MM.1S (cell line): ENCODE results near the gene TNIP3.
A peak's percentile ranks its signal among the peaks of the same experiment; 100 is the strongest.

Experiments used
- DNase-seq: peaks from one replicate; pipeline ENCODE4 v3.0.0-alpha.2; 2015
- H2AFZ ChIP-seq: fragments of 300-600 bp; sonication (generic); 2 replicates; pipeline ENCODE4 v1.6.0; 2016; ENCODE audit warnings: antibody characterized with exemption, low read length
- H3F3A ChIP-seq: fragments of 300-600 bp; sonication (generic); 2 replicates; pipeline ENCODE4 v1.6.1; 2016; ENCODE audit warnings: mild to moderate bottlenecking, antibody characterized with exemption, low read length, moderate library complexity, mixed read lengths; ENCODE audit not compliant: insufficient read depth
- H3K27ac ChIP-seq: fragments of 300-600 bp; sonication (generic); 2 replicates; pipeline ENCODE4 v1.5.1; 2016; ENCODE audit warnings: mild to moderate bottlenecking, low read length
- H3K27me3 ChIP-seq: fragments of 300-600 bp; sonication (generic); replicated peaks from 2 replicates; pipeline ENCODE4 v1.6.0; 2016; ENCODE audit warnings: low read length; ENCODE audit not compliant: insufficient read depth
- H3K36me3 ChIP-seq: fragments of 300-600 bp; sonication (generic); replicated peaks from 2 replicates; pipeline ENCODE4 v1.6.1; 2016; ENCODE audit warnings: mild to moderate bottlenecking, low read length, mixed read lengths; ENCODE audit not compliant: insufficient read depth
- H3K4me1 ChIP-seq: fragments of 300-600 bp; sonication (generic); 2 replicates; pipeline ENCODE4 v1.6.1; 2016; ENCODE audit warnings: low read length, mixed read lengths
- H3K4me2 ChIP-seq: fragments of 300-600 bp; sonication (generic); 2 replicates; pipeline ENCODE4 v1.6.0; 2016; ENCODE audit warnings: low read depth, low read length
- H3K4me3 ChIP-seq: fragments of 300-600 bp; sonication (generic); 2 replicates; pipeline ENCODE4 v1.5.1; 2016; ENCODE audit warnings: low read length, mixed read lengths
- H3K79me2 ChIP-seq: fragments of 300-600 bp; sonication (generic); 2 replicates; pipeline ENCODE4 v1.6.1; 2016; ENCODE audit warnings: mixed run types, low read length, mixed read lengths
- H3K9ac ChIP-seq: fragments of 300-600 bp; sonication (generic); 2 replicates; pipeline ENCODE4 v1.6.1; 2016; ENCODE audit warnings: low read length, mixed read lengths
- H3K9me2 ChIP-seq: fragments of 300-600 bp; sonication (generic); replicated peaks from 2 replicates; pipeline ENCODE4 v1.6.1; 2016; ENCODE audit warnings: mild to moderate bottlenecking, low read length, mixed read lengths; ENCODE audit not compliant: insufficient read depth
- H3K9me3 ChIP-seq: fragments of 300-600 bp; sonication (generic); replicated peaks from 2 replicates; pipeline ENCODE4 v1.6.1; 2016; ENCODE audit warnings: mild to moderate bottlenecking, low read length, mixed read lengths; ENCODE audit not compliant: insufficient read depth
- H4K20me1 ChIP-seq: fragments of 300-600 bp; sonication (generic); 2 replicates; pipeline ENCODE4 v1.6.1; 2016; ENCODE audit warnings: mild to moderate bottlenecking, low read length, moderate library complexity, mixed read lengths; ENCODE audit not compliant: insufficient read depth
- EZH2 ChIP-seq: fragments of 300-600 bp; sonication (generic); optimal IDR thresholded peaks from 2 replicates; pipeline ENCODE3; 2017; ENCODE audit warnings: low read depth, mild to moderate bottlenecking, antibody characterized with exemption, low read length, mixed read lengths
- EZH2phosphoT487 ChIP-seq: fragments of 300-600 bp; sonication (generic); IDR thresholded peaks from 2 replicates; pipeline ENCODE4 v1.6.1; 2018; ENCODE audit warnings: antibody characterized with exemption, low read length
- TF ChIP-seq, protein P1 (sequence below): fragments of 300-600 bp; sonication (generic); IDR thresholded peaks from 2 replicates; pipeline ENCODE4 v1.5.1; 2016; ENCODE audit warnings: antibody characterized with exemption, low read length, mixed read lengths

The TNIP3 gene

DNA sequence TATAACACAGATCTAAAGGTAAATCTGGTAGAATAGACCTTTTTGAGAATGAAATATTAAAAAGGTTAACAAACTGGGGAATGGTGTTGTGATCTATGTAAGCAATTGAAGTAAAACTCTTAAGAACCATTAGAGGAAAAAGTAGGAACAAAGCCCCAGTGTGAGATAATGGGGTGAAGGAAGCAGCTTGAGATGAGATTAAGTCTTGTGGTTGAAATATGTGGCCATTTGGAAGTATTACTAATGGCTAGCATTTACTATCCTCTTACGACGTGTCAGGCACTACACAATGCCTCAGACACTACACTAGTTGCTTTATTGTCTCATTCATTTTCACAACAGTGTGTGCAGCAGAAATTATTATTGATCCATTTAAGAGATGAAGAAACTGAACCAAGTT lies 65.9 kb downstream of the TNIP3 start:
- H3K27ac ChIP-seq: no peak overlapping the region
- H3K9me2 ChIP-seq: no peaks in the 10 kb centered on the region
- no peaks in the 10 kb centered on the region for H3K36me3 ChIP-seq
- no peaks in the 10 kb centered on the region for H4K20me1 ChIP-seq
- H3K9ac ChIP-seq: no peak overlapping the region
- H3K79me2 ChIP-seq: no peaks in the 10 kb centered on the region
- no peaks in the 10 kb centered on the region for H3K9me3 ChIP-seq
- TF ChIP-seq, protein P1, sequence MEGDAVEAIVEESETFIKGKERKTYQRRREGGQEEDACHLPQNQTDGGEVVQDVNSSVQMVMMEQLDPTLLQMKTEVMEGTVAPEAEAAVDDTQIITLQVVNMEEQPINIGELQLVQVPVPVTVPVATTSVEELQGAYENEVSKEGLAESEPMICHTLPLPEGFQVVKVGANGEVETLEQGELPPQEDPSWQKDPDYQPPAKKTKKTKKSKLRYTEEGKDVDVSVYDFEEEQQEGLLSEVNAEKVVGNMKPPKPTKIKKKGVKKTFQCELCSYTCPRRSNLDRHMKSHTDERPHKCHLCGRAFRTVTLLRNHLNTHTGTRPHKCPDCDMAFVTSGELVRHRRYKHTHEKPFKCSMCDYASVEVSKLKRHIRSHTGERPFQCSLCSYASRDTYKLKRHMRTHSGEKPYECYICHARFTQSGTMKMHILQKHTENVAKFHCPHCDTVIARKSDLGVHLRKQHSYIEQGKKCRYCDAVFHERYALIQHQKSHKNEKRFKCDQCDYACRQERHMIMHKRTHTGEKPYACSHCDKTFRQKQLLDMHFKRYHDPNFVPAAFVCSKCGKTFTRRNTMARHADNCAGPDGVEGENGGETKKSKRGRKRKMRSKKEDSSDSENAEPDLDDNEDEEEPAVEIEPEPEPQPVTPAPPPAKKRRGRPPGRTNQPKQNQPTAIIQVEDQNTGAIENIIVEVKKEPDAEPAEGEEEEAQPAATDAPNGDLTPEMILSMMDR: no peak
- no peak for TF ChIP-seq EZH2phosphoT487
- TF ChIP-seq EZH2: no peak
- H2AFZ ChIP-seq: no peak overlapping the region
- H3K4me1 ChIP-seq: peaks cover 46% of the 10 kb centered on the region
- no peak overlapping the region for H3K4me3 ChIP-seq
- DNase-seq: no peak
- H3K27me3 ChIP-seq: no peaks in the 10 kb centered on the region
- H3F3A ChIP-seq: peaks cover 18% of the 10 kb centered on the region
- no peak overlapping the region for H3K4me2 ChIP-seq

DNA sequence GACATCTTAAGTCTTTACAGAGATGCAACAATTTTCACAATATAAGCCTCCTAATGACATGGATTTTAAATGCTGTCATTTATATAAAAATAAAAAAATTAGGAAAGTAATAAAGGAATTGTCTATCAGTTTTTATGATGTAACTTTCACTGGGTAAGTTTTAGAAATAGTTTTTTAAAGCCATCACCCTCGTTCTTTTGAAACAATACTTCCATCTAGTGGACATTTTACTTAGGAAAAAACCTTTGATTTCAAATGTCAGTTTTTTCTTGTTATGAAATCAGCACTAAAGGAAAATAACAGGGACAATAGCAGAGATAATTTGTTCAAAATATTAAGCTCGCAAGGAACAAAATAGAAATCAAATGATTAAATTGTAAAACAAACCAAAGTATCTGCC lies 67.5 kb downstream of the TNIP3 start:
- Histone ChIP-seq H2AFZ (no peak overlapping the region), H3K9me2 (no peaks in the 10 kb centered on the region), H3K36me3 (no peaks in the 10 kb centered on the region), H3K79me2 (no peaks in the 10 kb centered on the region), H3K9me3 (no peaks in the 10 kb centered on the region), H3K4me3 (no peak overlapping the region), H3K9ac (no peak overlapping the region), H3K4me2 (no peak overlapping the region), H3F3A (peaks cover 18% of the 10 kb centered on the region), H3K27me3 (no peaks in the 10 kb centered on the region), H3K27ac (peak overlapping the region; percentile 25; the same call in 1 of the 2 replicates), H3K4me1 (peaks cover 46% of the 10 kb centered on the region), H4K20me1 (no peaks in the 10 kb centered on the region)
- no peak for TF ChIP-seq EZH2
- TF ChIP-seq, protein P1: peak; percentile 62
- DNase-seq: peak; percentile 66

DNA sequence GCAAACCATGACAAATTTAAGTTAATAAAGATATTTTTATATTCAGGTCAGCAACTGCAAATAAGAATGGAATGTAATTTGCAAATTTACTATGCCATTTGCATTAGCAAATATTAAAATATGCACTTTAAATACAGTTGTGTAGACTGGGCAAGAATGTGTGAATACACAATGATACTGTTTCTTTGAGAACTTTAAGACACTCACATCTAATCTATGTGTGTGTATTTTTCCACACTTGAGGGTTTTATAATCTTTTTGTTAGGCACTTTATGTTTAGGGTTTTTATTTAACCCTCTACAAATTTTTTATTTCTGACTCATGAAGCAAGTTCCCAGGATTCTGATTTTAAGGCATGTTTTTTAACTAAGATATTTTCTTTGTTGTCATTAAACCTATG lies 67.9 kb downstream of the TNIP3 start:
- Histone ChIP-seq H3K4me3 (no peak overlapping the region), H3K9ac (no peak overlapping the region), H3K27ac (no peak overlapping the region), H3K4me2 (no peak overlapping the region), H3K27me3 (no peaks in the 10 kb centered on the region), H3K9me3 (no peaks in the 10 kb centered on the region), H2AFZ (no peak overlapping the region), H3K9me2 (no peaks in the 10 kb centered on the region), H3K79me2 (no peaks in the 10 kb centered on the region), H4K20me1 (no peaks in the 10 kb centered on the region), H3F3A (peaks cover 17% of the 10 kb centered on the region), H3K36me3 (no peaks in the 10 kb centered on the region), H3K4me1 (peaks cover 42% of the 10 kb centered on the region)
- DNase-seq: no peak
- TF ChIP-seq, protein P1: no peak
- TF ChIP-seq EZH2 (no peak), EZH2phosphoT487 (no peak)
